Suppressor macrophage (primary cell): Measurements from ENCODE around the gene KLK12.

Source experiments
- DNase-seq, 4 experiments: peaks; one replicate each; pipeline ENCODE4 v3.0.0-alpha.2; 2020 to 2022

Gene KLK12

GRCh38 chr19:51047031-51047335 is 12.2 kb upstream of the KLK12 start:
- no peak for DNase-seq

DNA sequence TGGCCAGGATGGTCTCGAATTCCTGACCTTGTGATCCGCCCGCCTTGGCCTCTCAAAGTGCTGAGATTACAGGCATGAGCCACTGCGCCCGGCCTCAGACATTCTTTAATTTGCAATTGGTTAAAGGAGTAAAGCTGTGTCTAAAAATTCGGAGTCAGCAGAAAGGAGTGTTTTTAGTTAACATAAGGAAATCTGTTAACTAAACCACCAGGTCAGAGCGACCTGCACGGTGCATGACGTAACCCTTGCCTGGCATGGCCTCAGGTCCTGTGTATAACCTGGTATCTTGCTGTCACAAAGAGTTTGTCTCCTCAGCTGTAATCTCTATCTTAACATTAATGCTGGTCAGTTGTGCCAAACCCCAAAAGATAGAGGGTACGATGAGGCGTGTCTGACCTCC is 9.5 kb upstream of the KLK12 start:
- no peak for DNase-seq

DNA sequence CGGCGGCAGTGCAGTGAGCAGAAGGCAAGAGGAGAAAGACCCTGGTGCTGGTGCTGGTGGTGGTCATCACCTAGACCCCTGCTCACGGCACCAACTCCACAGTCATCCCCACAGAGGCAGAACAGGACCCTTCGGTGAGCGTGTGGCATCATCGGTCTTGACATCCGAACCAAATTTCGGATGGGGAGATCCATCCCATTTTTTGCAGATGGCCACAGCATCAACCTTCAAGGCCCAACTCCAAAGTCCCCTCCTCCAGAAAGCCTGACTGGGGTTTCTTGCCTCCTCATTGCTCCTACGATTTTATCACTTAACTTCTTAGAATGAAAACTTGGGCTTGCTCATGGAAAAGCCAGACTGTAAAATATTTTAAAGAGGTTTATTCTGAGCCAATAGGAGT is 8.7 kb upstream of the KLK12 start:
- DNase-seq: no peak

DNA sequence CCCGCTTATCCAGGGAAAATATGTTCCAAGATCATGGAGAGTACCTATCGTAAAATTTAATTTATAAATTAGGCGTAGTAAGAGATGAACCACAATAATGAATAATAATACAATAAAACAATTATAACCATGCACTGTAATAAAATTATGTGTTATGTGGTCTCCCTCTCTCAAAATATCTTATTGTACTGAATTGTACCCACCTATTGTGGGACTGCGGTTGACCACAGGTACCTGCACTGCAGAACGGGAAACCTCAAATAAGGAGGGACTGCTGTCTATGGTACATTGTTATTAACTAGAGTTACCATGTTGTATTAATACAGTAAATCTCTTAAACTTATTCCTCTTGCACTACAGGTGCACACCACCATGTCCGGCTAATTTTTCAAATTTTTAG is 5.3 kb upstream of the KLK12 start:
- DNase-seq: no peak

DNA sequence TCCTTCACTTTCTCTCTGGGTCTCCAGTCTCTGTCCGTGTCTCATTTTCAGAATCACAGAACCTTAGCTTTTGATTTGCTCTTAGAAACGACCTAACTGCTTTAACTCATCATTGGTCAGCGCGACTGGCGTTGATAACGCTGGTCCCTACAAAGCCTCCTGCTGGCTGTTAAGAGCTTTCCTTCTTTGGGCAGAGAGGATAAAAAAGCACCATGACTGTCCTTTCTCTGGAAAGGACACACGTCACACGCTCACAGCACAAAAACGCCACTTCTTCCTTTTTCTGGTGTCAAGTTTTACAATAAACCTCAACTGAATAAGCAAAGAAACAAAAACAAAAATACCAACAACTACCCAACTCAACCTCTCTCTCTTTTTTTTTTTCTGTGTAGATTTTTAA is 1.7 kb upstream of the KLK12 start:
- DNase-seq: peak in 1 of 4 experiments; percentile 13

GRCh38 chr19:51031880-51032225 is 2.9 kb downstream of the KLK12 start:
- no peak for DNase-seq

- no peak for DNase-seq
Observed at GRCh38 chr19:51031220-51031879, 3.5 kb downstream of the KLK12 start.

- DNase-seq: no peak
Observed at GRCh38 chr19:51030631-51031030, 4.2 kb downstream of the KLK12 start.

- DNase-seq: no peak
Observed at GRCh38 chr19:51029718-51030117, 5.1 kb downstream of the KLK12 start.

DNA sequence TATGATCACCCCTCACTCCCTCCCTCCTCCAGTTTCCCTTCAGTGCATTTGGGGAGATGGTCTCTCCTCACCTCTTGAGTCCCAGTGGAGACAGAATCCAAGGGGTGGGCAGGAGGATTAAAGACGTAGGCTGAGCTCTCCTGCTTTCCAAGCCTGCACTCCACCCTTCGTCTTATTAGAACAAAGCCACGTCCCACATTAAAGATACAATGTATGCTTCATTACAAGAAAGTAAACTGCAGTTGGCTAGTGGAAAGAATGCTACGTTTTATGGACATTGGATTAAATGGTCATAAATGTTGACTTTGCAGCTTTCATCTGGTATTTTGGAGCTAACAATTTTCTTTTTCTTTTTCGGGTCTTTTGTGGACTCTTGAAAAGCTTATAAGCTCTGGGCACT is 6.9 kb downstream of the KLK12 start:
- DNase-seq: no peak

DNA sequence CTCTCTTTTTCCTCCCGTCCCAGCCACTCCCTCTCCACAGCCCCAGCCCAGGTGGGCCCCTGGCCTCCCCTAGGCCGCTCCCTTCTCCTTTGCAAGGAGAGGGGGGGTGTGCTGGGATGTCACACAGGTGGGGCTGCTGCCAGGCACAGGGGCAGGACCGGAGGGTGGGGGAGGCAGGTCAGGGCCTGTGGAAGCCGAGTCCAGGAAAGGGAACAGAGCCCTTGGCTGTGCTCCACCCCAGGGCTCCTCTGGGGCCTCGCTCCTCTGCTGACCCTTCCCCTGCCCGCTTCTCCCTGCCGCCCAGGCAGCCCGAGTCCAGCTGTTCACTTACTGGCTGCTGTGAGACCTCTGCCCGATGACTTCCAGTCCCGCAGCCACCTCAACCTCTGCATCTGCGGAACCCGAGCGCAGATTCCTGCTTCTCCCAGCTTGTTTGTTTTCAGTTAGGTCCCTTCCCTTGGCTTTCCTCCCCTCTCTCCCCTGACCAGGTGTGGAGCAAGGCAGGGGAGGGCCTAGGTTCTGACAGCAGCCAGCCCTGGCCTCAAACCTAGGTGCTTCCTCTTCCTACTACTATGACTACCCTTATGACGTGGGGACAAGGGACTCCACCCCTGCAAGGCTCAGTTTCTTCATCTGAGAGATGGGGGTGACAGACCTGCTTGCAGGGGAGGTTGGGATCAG is 7.5 kb downstream of the KLK12 start:
- DNase-seq: no peak

- no peak for DNase-seq
Observed at GRCh38 chr19:51026554-51026831, 8.3 kb downstream of the KLK12 start, which contains the start of gene KLK11. KLK11 (minus strand) TSS chr19:51026616; CDS start chr19:51025631, 985 bp downstream.

DNA sequence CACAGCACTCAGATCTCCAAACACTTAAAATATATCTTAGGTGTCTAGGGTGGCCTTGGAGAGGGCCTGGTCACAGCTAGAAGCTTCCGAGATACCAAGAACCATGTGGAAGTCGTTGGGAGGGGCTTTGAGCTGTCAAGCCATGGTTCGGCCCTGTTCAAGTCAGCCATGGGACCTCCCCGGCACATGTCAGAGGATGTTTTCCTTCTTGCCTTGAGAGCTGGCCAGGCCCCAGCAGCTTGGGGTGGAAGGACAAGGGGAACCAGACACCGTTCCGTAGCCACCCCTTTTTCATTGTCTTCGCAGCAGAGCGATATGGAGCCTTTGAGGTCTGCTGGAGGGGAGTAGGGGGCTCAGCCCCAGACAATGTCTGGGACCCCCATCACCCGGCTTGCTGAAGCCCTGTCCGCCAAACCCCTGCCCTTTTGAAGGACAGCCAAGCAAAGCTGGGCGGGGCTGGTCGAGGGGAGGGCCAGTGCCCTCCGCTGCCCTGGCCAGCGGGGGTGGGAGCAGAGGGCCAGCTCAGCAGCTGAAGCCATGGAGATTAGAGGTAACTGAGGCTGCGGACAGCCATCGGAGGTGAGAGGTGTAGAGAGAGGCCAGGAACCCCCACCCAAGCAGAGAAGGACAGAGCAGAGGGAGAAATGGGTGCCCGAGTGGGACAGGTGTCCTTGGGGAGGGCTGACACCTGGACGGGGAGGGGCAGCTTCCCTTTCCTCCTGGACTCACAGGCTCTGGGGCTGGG is 8.8 kb downstream of the KLK12 start:
- no peak for DNase-seq

GRCh38 chr19:51025401-51025800 is 9.4 kb downstream of the KLK12 start:
- DNase-seq: no peak

GRCh38 chr19:51024924-51025323 is 9.9 kb downstream of the KLK12 start:
- no peak for DNase-seq

DNA sequence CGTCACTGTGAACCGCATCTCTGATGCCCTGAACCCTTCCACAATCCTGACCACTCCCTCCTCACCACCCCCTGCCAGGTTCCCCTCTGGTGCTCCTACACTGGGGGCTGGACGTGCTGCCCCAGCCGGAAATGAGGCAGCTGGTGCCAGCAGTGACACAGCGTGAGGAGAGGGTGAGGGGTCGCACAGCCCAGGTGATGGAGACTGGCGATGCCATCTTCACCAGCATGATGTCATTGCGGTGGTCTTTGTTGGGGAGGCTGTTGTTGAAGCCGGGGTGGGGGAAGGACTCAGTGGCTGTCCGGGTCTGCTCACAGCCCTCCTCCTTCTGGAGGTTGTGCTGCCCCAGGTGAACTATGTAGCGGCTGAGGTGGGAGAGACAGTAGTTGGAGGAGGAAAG is 10.9 kb downstream of the KLK12 start:
- no peak for DNase-seq

GRCh38 chr19:51022526-51022925 is 12.3 kb downstream of the KLK12 start:
- no peak for DNase-seq

GRCh38 chr19:51020988-51021651 is 13.7 kb downstream of the KLK12 start:
- DNase-seq: peak; percentile 49 to 70 (median 64)

DNA sequence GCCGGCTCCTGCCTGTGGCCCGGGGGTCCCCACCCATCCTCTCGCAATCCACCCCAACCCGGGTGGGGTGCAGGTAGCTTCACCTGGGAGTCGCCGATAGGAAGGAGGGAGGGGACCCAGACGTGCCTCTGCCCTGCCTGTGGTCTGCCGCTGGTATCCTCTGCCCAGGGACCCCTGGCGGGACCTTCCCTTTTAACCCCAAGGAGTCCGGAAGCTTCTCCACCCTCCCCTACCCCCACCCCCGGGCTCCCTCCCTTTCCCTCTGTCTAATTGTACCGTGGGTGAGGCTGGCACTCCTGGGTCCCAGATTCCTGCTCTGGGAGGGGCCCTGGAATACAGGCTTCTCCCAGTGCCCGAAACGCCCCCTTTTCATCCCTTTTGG is 15.3 kb downstream of the KLK12 start, which contains the start of gene KLK10:
Gene KLK10, minus strand, starts transcription at position 166 of the 382 bp plus-strand sequence. CDS start 579 bp downstream, outside the sequence.
- DNase-seq: no peak

- peak in 2 of 4 experiments; percentile 7 to 38 for DNase-seq
Observed at GRCh38 chr19:51018745-51019543, 15.9 kb downstream of the KLK12 start.

DNA sequence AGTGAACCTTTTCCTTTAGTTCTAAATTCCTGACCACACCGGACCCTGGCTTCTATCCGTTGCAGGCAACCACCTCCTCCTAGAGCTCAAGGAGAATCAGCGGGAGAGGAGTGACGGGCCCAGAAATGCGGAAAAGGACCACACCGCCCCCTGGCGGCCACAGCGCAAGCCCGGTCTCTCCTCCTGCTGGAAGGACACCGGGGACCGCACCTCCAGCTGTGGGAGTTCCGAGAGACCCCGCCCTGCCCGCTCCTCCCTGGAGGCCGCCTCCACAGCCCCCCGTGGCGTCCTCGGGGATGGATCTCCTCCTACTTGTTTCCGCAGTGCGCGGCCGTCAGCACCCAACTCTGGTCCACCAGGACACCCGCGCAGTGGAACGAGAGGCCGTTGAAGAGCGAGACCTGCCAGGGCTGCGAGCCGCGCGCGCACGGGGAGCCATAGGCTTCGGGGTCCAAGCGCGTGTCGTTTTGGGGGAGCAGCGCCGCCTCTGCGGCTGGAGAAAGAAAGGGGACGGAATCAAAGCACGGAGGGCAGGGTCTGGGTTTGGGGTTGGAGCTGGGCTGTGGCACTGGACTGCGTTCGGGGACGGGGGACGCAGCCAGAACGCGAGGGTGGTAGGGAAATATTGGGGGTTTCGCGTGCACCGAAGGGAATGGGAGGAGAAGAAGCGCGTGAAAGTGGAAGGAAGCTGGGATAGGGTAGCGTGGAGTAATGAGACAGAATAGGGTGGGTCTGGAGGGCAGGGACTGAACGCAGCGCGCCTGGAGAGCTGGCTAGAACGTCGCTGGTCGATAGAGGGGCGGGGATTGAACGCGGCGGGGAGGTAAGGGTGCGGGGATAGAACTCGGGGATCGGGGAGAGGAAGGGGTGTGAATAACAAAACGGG is 17.8 kb downstream of the KLK12 start:
- peak; percentile 63 to 86 (median 68) for DNase-seq
